Natural killer cell (primary cell): ENCODE data around the gene TIPIN. TPM values are rescaled to one million over a fixed set of nuclear protein-coding genes. Genes with fewer than 3 reads are reported as not detected.

Source experiments
- ATAC-seq, 3 donors: fragments of 150-1000 bp in 2 of 3; fragments of 200-7000 bp in 1 of 3; cut with Tn5 transposase; 1 replicate in 1 of 3; 2 replicates in 2 of 3; pipeline ENCODE4 v1.10.0; 2021; ENCODE audit warnings: mild to moderate bottlenecking in 2 of 3, moderate library complexity in 2 of 3
- DNase-seq, 2 donors: peaks; one replicate each; pipeline versions ENCODE4 v3.0.0 to v3.0.0-alpha.2; 2013 to 2021; ENCODE audit warnings: mixed read lengths in 1 of 2
- H3K27ac ChIP-seq: one replicate; pipeline ENCODE4 v1.5.1; 2013; ENCODE audit warnings: mild to moderate bottlenecking, low read length
- H3K27me3 ChIP-seq: one replicate; pipeline ENCODE4 v1.6.1; 2013; ENCODE audit warnings: low read length; ENCODE audit not compliant: control insufficient read depth, insufficient read depth
- H3K36me3 ChIP-seq: one replicate; pipeline ENCODE4 v1.6.1; 2013; ENCODE audit warnings: low read length; ENCODE audit not compliant: control insufficient read depth, insufficient read depth
- H3K4me1 ChIP-seq: one replicate; pipeline ENCODE4 v1.6.1; 2013; ENCODE audit warnings: low read length; ENCODE audit not compliant: control insufficient read depth, insufficient read depth
- H3K4me3 ChIP-seq: one replicate; pipeline ENCODE4 v1.5.1; 2013; ENCODE audit warnings: low read length
- H3K9me3 ChIP-seq: one replicate; pipeline ENCODE4 v1.6.1; 2013; ENCODE audit warnings: low read length; ENCODE audit not compliant: control insufficient read depth, insufficient read depth
- H3K27ac Mint-ChIP-seq, 2 donors: one replicate each; pipeline ENCODE4 v1.8.0; 2022; ENCODE audit warnings: mild to moderate bottlenecking in 2 of 2, mixed read lengths in 2 of 2, moderate library complexity in 1 of 2
- H3K27me3 Mint-ChIP-seq, 2 donors: one replicate each; pipeline ENCODE4 v1.8.0; 2022; ENCODE audit warnings: low read depth in 2 of 2, mixed read lengths in 2 of 2
- H3K36me3 Mint-ChIP-seq: one replicate; pipeline ENCODE4 v1.8.0; 2022; ENCODE audit warnings: mixed read lengths
- H3K4me1 Mint-ChIP-seq, 2 donors: one replicate each; pipeline ENCODE4 v1.8.0; 2022; ENCODE audit warnings: mixed read lengths in 2 of 2
- H3K4me3 Mint-ChIP-seq: one replicate; pipeline ENCODE4 v1.8.0; 2022; ENCODE audit warnings: mild to moderate bottlenecking, moderate library complexity, mixed read lengths
- H3K9me3 Mint-ChIP-seq, 2 donors: one replicate each; pipeline ENCODE4 v1.8.0; 2022; ENCODE audit warnings: mixed read lengths in 2 of 2
- WGBS: methylation state at CpG from one replicate; pipeline ENCODE4 v1.1.7; 2013; ENCODE audit warnings: missing lambda C conversion rate; ENCODE audit not compliant: insufficient coverage; 5-methylcytosine and 5-hydroxymethylcytosine counted together
- intact Hi-C: fragments of 100-400 bp; cut with micrococcal nuclease; formaldehyde crosslinking; loops from one replicate; pipeline ENCODE4 v1.14.2; 2022
- total RNA-seq, 4 donors: library from RNA; stranded (reverse); fragments of 120-200 nt in 1 of 4; gene quantifications; one replicate each; pipeline versions ENCODE4 v1.2.3 to v1.2.4, GENCODE V29; 2013 to 2022
- TF ChIP-seq, protein P1 (sequence below): fragments of 200-600 bp; IDR thresholded peaks from one replicate; pipeline ENCODE4 v1.8.0; 2022; ENCODE audit warnings: antibody characterized with exemption

TIPIN gene
- total RNA-seq, 3 donors from 2014 or later (not counting 1 experiment from before 2014, with no cell fraction given): 2.6 to 5.5 (median 5.3) TPM

DNA sequence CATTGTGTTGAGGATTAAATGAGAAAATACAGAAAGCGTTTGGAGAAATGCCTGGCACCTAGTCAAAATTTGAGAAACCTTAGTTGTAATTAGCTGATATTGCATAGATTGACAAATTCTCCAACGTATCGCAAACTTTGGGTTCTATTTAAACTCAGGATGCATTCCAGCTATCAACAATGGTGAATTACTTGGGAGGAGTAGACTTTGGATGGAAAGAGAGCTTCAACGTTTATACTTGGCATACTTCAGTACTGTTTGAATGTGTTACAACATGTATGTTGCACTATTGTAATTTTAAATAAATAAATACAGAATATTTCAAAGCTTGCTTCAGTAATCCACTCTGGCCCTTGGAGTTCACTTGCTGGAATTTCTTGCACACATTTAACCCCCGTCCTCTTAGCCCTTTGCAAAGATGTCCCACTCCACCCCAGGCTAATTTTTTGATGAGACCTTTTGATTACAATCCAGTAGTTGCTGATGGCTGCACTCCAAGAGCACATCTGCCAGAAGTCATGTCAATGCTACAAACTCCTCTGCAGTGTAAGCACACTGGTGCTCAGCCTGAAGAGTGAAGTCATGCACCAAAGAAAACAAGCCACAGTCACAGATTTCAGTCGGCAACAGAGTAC is 67.8 kb downstream of the TIPIN start:
- ATAC-seq (no peak), DNase-seq (no peak)
- Histone ChIP-seq H3K4me1 (peaks cover 18% of the 10 kb centered on the region), H3K27ac (no peak overlapping the region), H3K4me3 (no peak overlapping the region), H3K27me3 (no peaks in the 10 kb centered on the region), H3K9me3 (no peaks in the 10 kb centered on the region), H3K36me3 (no peaks in the 10 kb centered on the region)
- WGBS: 91% methylated on average over 5 of the region's 6 CpGs
- Mint-ChIP-seq H3K9me3 (no peaks in the 10 kb centered on the region), H3K27ac (no peak overlapping the region), H3K36me3 (no peaks in the 10 kb centered on the region), H3K4me3 (no peak overlapping the region), H3K27me3 (no peaks in the 10 kb centered on the region), H3K4me1 (peaks cover 16 to 19% of the 10 kb centered on the region in 2 donors)
- TF ChIP-seq, protein P1, sequence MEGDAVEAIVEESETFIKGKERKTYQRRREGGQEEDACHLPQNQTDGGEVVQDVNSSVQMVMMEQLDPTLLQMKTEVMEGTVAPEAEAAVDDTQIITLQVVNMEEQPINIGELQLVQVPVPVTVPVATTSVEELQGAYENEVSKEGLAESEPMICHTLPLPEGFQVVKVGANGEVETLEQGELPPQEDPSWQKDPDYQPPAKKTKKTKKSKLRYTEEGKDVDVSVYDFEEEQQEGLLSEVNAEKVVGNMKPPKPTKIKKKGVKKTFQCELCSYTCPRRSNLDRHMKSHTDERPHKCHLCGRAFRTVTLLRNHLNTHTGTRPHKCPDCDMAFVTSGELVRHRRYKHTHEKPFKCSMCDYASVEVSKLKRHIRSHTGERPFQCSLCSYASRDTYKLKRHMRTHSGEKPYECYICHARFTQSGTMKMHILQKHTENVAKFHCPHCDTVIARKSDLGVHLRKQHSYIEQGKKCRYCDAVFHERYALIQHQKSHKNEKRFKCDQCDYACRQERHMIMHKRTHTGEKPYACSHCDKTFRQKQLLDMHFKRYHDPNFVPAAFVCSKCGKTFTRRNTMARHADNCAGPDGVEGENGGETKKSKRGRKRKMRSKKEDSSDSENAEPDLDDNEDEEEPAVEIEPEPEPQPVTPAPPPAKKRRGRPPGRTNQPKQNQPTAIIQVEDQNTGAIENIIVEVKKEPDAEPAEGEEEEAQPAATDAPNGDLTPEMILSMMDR: no peak
- intact Hi-C loops: no loop called here

DNA sequence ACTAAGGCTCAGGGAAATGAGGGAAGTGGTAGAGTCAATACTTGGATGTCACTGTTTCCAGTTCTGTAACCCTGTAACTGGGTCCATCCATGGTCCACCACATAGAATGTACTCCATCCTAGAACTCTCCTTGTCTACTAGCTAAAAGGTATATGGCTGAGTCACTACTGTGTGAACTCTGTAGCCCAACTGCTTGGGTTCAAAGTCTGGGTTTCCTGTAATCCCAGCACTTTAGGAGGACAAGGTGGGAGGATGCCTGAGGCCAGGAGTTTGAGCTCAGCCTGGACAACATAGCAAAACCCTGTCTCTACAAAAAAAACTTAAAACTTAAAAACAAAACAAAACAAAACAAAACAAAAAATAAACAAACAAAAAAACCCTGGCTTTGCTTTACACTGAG is 68.4 kb downstream of the TIPIN start:
- no peaks in the 10 kb centered on the region for H3K9me3 Mint-ChIP-seq

DNA sequence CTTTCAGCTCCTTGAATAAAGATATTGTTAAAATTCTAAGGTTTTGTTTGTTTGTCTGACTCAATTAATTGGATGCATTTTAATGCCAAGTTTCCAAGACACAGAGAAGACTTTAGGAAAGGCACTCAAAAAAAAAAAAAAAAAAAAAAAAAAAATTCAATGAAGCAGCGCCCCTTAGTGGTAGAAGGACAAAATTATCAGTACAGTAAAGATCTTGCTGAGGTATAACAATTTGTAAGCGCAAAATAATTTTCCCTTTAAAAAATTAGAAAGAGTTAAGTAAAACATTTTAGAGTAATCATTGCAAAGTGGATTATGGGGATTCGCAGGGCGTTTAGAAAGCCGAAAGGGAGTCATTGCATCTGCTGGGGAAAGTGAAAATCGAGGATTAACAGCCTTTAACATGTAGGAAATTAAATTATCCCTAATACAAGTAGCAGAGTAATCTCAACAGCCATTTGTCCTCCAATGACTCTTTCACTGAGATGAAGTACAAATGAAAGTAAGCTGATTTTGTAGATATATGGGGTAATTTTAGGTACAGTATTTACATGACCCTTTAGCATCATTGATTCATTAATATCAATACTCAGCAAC is 68.9 kb downstream of the TIPIN start:
- no peak overlapping the region for H3K4me3 Mint-ChIP-seq
- Histone ChIP-seq H3K36me3 (no peaks in the 10 kb centered on the region), H3K9me3 (no peaks in the 10 kb centered on the region), H3K27ac (no peak overlapping the region), H3K4me3 (no peak overlapping the region), H3K4me1 (peaks cover 11% of the 10 kb centered on the region), H3K27me3 (no peaks in the 10 kb centered on the region)
- ATAC-seq (peak in 1 of 3 donors; percentile 40), DNase-seq (peak in 1 of 2 donors; percentile 67)
- no peaks in the 10 kb centered on the region for H3K27me3 Mint-ChIP-seq
- H3K9me3 Mint-ChIP-seq: no peaks in the 10 kb centered on the region
- TF ChIP-seq, protein P1: peak; percentile 83
- WGBS: 12% methylated on average over 5 of the region's 6 CpGs
- H3K27ac Mint-ChIP-seq: no peak overlapping the region
- peaks cover 14 to 16% of the 10 kb centered on the region in 2 donors for H3K4me1 Mint-ChIP-seq
- no peaks in the 10 kb centered on the region for H3K36me3 Mint-ChIP-seq
- intact Hi-C loops: loop anchor here (2.0 kb wide), 1 partner anchor 649 kb away; no protein-coding TSS in a partner anchor

More for the DNA sequence above, 68.4 kb downstream of the TIPIN start:
- Mint-ChIP-seq H3K27ac (no peak overlapping the region), H3K36me3 (no peaks in the 10 kb centered on the region), H3K4me3 (no peak overlapping the region), H3K27me3 (no peaks in the 10 kb centered on the region), H3K4me1 (peaks cover 16 to 19% of the 10 kb centered on the region in 2 donors)
- H3K4me1 ChIP-seq: peaks cover 16% of the 10 kb centered on the region
- ATAC-seq (no peak), DNase-seq (no peak)
- H3K27ac ChIP-seq: no peak overlapping the region
- intact Hi-C loops: no loop called here
- H3K27me3 ChIP-seq: no peaks in the 10 kb centered on the region
- no peaks in the 10 kb centered on the region for H3K9me3 ChIP-seq
- TF ChIP-seq, protein P1: no peak
- H3K4me3 ChIP-seq: no peak overlapping the region
- no peaks in the 10 kb centered on the region for H3K36me3 ChIP-seq

Other genes starting within 250 kb of the TIPIN start
- not detected for gene MEGF11, start 102.9 kb downstream of the TIPIN start, total RNA-seq
- 10 to 100 TPM; 21.9 to 30.6 (median 28.3) TPM for gene DIS3L, start 63.1 kb downstream of the TIPIN start, total RNA-seq
- gene MAP2K1, start 30.2 kb upstream of the TIPIN start, total RNA-seq: 10 to 100 TPM; 45.5 to 49.2 (median 48.9) TPM
- gene SNAPC5, start 141.1 kb upstream of the TIPIN start, total RNA-seq: 10 to 100 TPM; 17.2 to 25.2 (median 24.3) TPM
- 1,000 to 10,000 TPM; 1,109 to 1,293 (median 1,293) TPM for gene RPL4, start 148.2 kb upstream of the TIPIN start, total RNA-seq
- 1 to 10 TPM; 8.7 to 9.9 (median 9.7) TPM for gene ZWILCH, start 148.6 kb upstream of the TIPIN start, total RNA-seq
- gene LCTL, start 209.3 kb upstream of the TIPIN start, total RNA-seq: not detected